ENCODE measurements around the gene NT5DC4. TPM values are rescaled to one million over a fixed set of nuclear protein-coding genes. Genes with fewer than 3 reads are reported as not detected.

Gene NT5DC4
- total RNA-seq, 1 donor from 2014 or later: not detected

DNA sequence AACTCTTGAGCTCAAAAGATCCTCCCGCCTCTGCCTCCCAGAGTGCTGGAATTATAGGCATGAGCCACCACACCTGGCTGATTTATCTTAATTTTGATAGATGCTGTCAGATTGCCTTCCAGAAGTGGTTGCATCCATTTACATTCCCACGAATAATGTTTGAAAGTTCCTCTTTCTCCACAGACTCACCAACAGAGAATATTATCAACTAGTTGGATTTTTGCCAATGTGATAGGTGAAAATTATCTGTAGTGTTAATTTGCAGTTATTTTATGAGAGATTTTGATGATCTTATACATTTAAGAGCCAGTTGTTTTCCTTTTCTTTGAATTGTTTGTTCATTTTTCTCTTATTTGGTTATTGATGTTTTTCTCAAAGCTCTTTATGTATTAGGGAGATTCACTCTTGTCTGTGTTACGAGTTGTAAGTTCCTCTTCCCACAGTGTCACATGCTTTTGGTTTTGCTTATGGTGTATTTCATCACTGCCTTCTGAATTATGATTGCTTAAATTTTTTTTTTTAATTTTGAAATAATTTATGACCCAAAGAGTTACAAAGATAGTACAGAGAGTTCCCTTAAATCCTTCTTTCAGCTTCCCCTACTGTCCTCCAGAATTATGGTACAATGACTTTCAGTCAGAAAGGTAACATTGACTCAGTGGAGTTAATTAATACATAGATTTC is 20.7 kb upstream of the NT5DC4 start:
- H3K79me2 ChIP-seq (ENCODE audit: insufficient read depth, low read length): no peaks in the 10 kb centered on the region
- no peaks in the 10 kb centered on the region for H3K9me3 Mint-ChIP-seq (ENCODE audit: unreplicated experiment)
- no peak overlapping the region for H3K4me2 ChIP-seq (ENCODE audit: low read length)
- H3K9me3 ChIP-seq (ENCODE audit: insufficient read depth, low read depth, low read length): no peaks in the 10 kb centered on the region
- no peak for TF ChIP-seq EZH2 (IDR thresholded peaks at IDR 0.05; ENCODE audit: insufficient read depth, low read length)
- TF ChIP-seq, protein P1, sequence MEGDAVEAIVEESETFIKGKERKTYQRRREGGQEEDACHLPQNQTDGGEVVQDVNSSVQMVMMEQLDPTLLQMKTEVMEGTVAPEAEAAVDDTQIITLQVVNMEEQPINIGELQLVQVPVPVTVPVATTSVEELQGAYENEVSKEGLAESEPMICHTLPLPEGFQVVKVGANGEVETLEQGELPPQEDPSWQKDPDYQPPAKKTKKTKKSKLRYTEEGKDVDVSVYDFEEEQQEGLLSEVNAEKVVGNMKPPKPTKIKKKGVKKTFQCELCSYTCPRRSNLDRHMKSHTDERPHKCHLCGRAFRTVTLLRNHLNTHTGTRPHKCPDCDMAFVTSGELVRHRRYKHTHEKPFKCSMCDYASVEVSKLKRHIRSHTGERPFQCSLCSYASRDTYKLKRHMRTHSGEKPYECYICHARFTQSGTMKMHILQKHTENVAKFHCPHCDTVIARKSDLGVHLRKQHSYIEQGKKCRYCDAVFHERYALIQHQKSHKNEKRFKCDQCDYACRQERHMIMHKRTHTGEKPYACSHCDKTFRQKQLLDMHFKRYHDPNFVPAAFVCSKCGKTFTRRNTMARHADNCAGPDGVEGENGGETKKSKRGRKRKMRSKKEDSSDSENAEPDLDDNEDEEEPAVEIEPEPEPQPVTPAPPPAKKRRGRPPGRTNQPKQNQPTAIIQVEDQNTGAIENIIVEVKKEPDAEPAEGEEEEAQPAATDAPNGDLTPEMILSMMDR (IDR thresholded peaks at IDR 0.05; ENCODE audit: insufficient read depth, low read depth, low read length): no peak
- H3K4me3 ChIP-seq (ENCODE audit: insufficient read depth, low read depth, low read length): no peak overlapping the region
- H4K20me1 ChIP-seq (ENCODE audit: insufficient read depth, low read length): no peaks in the 10 kb centered on the region
- no peak overlapping the region for H2AFZ ChIP-seq (ENCODE audit: low read depth, low read length)
- peaks cover 9% of the 10 kb centered on the region for H3K27me3 Mint-ChIP-seq (ENCODE audit: low read depth, unreplicated experiment)
- H3K27ac Mint-ChIP-seq (ENCODE audit: unreplicated experiment): no peak overlapping the region
- H3K36me3 ChIP-seq (ENCODE audit: insufficient read depth, low read length): no peaks in the 10 kb centered on the region
- H3K4me1 ChIP-seq (ENCODE audit: insufficient read depth, low read length): no peaks in the 10 kb centered on the region
- FAIRE-seq: no peak
- H3K36me3 Mint-ChIP-seq (ENCODE audit: low read depth, unreplicated experiment): no peaks in the 10 kb centered on the region
- no peaks in the 10 kb centered on the region for H3K4me1 Mint-ChIP-seq (ENCODE audit: low read depth, unreplicated experiment)
- DNase-seq (ENCODE audit: low read depth): no peak
- H3K27me3 ChIP-seq (ENCODE audit: insufficient read depth, low read length): no peaks in the 10 kb centered on the region
- no peak overlapping the region for H3K9ac ChIP-seq (ENCODE audit: low read length)
- no peak overlapping the region for H3K27ac ChIP-seq (ENCODE audit: low read depth, low read length)
- no peak overlapping the region for H3K4me3 Mint-ChIP-seq (ENCODE audit: unreplicated experiment)

DNA sequence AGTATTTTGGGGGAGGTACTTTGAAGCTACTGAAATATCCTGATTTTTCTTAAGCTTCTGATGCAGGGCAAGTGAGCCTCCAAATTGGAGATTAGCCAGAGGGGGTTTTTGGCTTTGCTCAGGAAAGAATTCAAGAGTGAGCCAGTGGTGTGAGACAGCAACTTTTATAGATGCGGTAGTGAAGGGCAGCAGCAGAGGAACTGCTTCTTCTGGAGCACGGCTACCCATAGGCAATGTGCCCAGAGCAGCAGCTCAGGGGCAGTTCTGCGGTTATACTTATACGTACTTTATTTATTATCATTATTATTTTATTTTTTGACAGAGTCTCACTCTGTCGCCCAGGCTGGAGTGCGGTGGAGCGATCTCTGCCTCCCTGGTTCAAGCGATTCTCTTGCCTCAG is 19.8 kb upstream of the NT5DC4 start:
- no peak overlapping the region for H3K4me3 ChIP-seq (ENCODE audit: insufficient read depth, low read depth, low read length)
- peaks cover 9% of the 10 kb centered on the region for H3K27me3 Mint-ChIP-seq (ENCODE audit: low read depth, unreplicated experiment)
- H3K27ac ChIP-seq (ENCODE audit: low read depth, low read length): no peak overlapping the region
- FAIRE-seq (no peak), DNase-seq (ENCODE audit: low read depth) (peak; percentile 26)
- no peak overlapping the region for H3K4me3 Mint-ChIP-seq (ENCODE audit: unreplicated experiment)
- H3K36me3 Mint-ChIP-seq (ENCODE audit: low read depth, unreplicated experiment): no peaks in the 10 kb centered on the region
- no peak overlapping the region for H3K27ac Mint-ChIP-seq (ENCODE audit: unreplicated experiment)
- no peak overlapping the region for H2AFZ ChIP-seq (ENCODE audit: low read depth, low read length)
- no peak overlapping the region for H3K4me2 ChIP-seq (ENCODE audit: low read length)
- no peaks in the 10 kb centered on the region for H3K79me2 ChIP-seq (ENCODE audit: insufficient read depth, low read length)
- peaks cover 7% of the 10 kb centered on the region for H3K4me1 ChIP-seq (ENCODE audit: insufficient read depth, low read length)
- H4K20me1 ChIP-seq (ENCODE audit: insufficient read depth, low read length): no peaks in the 10 kb centered on the region
- peaks cover 3% of the 10 kb centered on the region for H3K4me1 Mint-ChIP-seq (ENCODE audit: low read depth, unreplicated experiment)
- TF ChIP-seq, protein P1 (IDR thresholded peaks at IDR 0.05; ENCODE audit: insufficient read depth, low read depth, low read length): no peak
- TF ChIP-seq EZH2 (IDR thresholded peaks at IDR 0.05; ENCODE audit: insufficient read depth, low read length): no peak
- no peaks in the 10 kb centered on the region for H3K27me3 ChIP-seq (ENCODE audit: insufficient read depth, low read length)
- no peaks in the 10 kb centered on the region for H3K9me3 ChIP-seq (ENCODE audit: insufficient read depth, low read depth, low read length)
- no peaks in the 10 kb centered on the region for H3K9me3 Mint-ChIP-seq (ENCODE audit: unreplicated experiment)
- no peak overlapping the region for H3K9ac ChIP-seq (ENCODE audit: low read length)
- H3K36me3 ChIP-seq (ENCODE audit: insufficient read depth, low read length): no peaks in the 10 kb centered on the region

DNA sequence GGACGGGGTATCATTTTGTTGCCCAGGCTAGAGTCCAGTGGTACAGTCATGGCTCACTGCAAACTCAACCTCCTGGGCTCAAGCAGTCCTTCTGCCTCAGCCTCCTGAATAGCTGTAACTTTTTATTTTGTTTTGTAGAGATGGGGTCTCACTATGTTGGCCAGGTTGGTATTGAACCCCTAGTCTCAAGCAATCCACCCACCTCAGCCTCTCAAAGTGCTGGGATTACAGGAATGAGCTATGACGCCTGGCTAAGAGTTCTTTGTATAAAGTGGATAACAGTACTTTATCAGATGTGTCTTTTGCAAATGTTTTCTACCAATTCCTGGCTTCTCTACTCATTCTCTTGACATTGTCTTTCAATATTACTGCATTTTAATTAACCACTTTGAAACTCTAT is 17.1 kb upstream of the NT5DC4 start:
- H3K9me3 Mint-ChIP-seq (ENCODE audit: unreplicated experiment): no peaks in the 10 kb centered on the region
- H3K27me3 ChIP-seq (ENCODE audit: insufficient read depth, low read length): no peaks in the 10 kb centered on the region
- H3K4me1 Mint-ChIP-seq (ENCODE audit: low read depth, unreplicated experiment): peaks cover 12% of the 10 kb centered on the region
- no peak overlapping the region for H3K4me3 ChIP-seq (ENCODE audit: insufficient read depth, low read depth, low read length)
- H3K9me3 ChIP-seq (ENCODE audit: insufficient read depth, low read depth, low read length): no peaks in the 10 kb centered on the region
- peaks cover 9% of the 10 kb centered on the region for H3K27me3 Mint-ChIP-seq (ENCODE audit: low read depth, unreplicated experiment)
- no peak overlapping the region for H3K9ac ChIP-seq (ENCODE audit: low read length)
- no peak overlapping the region for H3K27ac ChIP-seq (ENCODE audit: low read depth, low read length)
- peaks cover 15% of the 10 kb centered on the region for H3K4me1 ChIP-seq (ENCODE audit: insufficient read depth, low read length)
- H3K27ac Mint-ChIP-seq (ENCODE audit: unreplicated experiment): no peak overlapping the region
- no peak for FAIRE-seq
- no peaks in the 10 kb centered on the region for H4K20me1 ChIP-seq (ENCODE audit: insufficient read depth, low read length)
- no peaks in the 10 kb centered on the region for H3K36me3 Mint-ChIP-seq (ENCODE audit: low read depth, unreplicated experiment)
- no peak overlapping the region for H3K4me3 Mint-ChIP-seq (ENCODE audit: unreplicated experiment)
- no peaks in the 10 kb centered on the region for H3K36me3 ChIP-seq (ENCODE audit: insufficient read depth, low read length)
- H3K79me2 ChIP-seq (ENCODE audit: insufficient read depth, low read length): no peaks in the 10 kb centered on the region
- no peak for TF ChIP-seq EZH2 (IDR thresholded peaks at IDR 0.05; ENCODE audit: insufficient read depth, low read length)
- TF ChIP-seq, protein P1 (IDR thresholded peaks at IDR 0.05; ENCODE audit: insufficient read depth, low read depth, low read length): no peak
- H3K4me2 ChIP-seq (ENCODE audit: low read length): no peak overlapping the region
- no peak overlapping the region for H2AFZ ChIP-seq (ENCODE audit: low read depth, low read length)
- DNase-seq (ENCODE audit: low read depth): no peak

Measured in astrocyte (in vitro differentiated cells and primary cell).